Stimulated activated CD4-positive, alpha-beta T cell treated with anti-CD3 and anti-CD28 coated beads, TNF-alpha, amount 100 ng/mL, for 48 hours (primary cell): ENCODE measurements around the gene FPR2.
A peak's percentile ranks its signal among the peaks of the same experiment; 100 is the strongest.
"Not testable (repeated sequence)": the region's sequence is repeated elsewhere in the genome, so short reads cannot be mapped to it uniquely, and the experiment has no call there.

Source experiments
- DNase-seq, 3 donors: peaks; one replicate each; pipeline ENCODE4 v3.0.0-alpha.2; 2020; ENCODE audit warnings: low read depth in 3 of 3

Gene FPR2

DNA sequence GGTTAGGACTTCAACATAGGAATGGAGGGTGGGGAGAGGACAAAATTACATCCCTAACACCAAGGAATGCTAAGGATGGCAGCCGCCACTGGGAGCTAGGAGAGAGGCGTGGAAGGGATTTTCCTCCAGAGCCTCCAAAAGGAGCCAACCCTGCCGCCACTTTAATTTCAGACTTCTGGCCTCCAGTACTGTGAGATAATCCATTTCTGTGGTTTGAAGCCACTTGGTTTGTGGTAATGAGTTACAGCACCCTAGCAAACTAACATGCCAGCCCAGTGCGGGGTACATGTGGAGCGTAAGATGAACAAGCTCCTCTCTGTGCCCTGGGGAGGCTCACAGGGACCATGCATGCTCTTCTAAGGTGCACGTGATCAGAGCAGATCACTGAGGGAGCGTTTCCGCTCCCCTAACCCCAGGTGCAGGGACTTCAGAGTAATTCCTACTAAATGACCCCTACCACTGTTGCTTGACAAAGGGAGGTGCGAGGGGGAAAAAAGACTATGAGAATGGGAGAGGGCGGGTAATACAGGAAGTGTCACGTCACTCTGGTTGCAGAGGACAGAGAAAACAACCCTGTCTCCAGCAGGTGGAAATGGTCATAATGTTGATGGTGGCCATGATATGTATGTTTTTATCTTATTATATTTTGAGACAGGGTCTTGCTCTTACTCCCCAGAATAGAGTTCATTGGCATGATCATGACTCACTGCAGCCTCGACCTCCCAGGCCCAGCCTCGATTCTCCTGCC lies 21.3 kb upstream of the FPR2 start:
- no peak for DNase-seq

DNA sequence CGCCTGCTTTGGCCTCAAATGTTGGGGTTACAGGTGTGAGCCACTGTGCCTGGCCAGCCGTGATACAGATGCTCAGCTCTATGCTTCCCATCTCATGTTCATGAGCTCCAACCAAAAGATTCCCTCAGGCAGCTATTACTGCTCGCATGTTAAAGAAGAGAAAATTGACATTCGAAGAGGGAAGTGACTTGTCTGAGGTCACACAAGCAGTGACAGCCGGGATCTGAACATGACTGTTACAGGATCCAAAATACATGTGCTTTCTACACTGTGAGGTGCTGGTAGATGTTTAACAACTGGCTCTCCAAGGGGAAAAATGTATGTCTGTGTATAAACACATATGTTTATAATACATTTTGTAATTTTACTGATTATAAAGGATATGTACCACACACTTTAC lies 20.6 kb upstream of the FPR2 start:
- DNase-seq, result no peak

DNA sequence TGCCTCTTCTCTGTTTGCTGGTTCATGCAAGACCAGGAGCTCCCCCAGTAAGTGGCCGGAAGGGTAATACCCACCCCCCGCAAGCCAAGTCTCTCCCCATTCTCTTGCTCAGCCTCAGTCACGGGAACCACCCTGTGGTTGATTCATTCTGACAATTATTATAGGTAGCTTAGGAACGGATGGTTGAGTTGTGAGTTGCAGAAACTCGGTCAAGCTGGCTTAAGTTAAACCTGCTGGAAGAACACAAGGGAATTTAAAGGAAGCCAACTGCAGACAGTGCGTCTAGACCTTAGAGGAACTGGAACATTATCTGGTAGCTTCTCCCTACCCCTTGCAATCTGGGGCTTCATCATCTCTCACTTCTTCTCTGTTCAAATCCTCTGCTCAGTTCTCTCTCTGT lies 18.2 kb upstream of the FPR2 start:
- no peak for DNase-seq

DNA sequence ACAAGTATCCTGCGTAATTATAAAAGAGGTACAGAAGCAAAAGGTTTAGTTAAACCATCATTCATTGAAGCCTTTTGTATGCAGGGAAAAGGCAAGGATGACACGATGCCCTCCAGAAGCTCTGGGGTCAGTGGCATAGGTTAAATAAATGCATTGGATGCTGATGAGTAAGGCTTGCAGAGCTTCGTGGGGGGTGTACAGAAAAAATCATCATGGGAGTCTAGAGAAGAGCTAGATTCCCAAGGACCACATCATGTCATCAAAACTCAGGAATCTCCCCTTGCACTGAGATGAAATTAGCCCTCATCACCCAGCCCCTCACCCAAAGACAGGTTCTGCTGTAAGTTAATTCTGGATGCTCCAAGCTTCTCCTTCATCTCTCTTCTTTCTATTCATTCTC lies 17.6 kb upstream of the FPR2 start:
- no peak for DNase-seq

DNA sequence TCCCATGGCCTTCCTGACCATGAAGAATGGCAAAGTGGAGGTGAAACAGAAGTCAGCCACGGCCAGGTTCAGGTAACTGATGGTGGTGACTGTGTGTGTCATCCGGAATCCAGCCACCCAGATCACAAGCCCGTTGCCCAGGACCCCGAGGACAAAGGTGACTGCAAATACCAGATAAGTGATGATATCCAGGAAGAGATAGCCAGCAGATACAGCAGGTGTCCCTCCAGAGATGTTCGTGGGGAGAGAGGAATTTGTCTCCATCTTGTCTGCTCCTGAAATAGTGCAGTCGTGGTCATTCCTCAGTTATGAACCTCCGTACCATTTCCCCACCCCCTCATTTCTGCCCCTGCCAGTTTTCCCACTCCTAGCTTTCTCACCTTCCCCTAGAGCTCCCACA lies 14.2 kb upstream of the FPR2 start:
- DNase-seq, result no peak

- no peak for DNase-seq
Measured at GRCh38 chr19:51749979-51750378, 11.0 kb upstream of the FPR2 start.

GRCh38 chr19:51750400-51751094 lies 10.4 kb upstream of the FPR2 start:
- no peak for DNase-seq

DNA sequence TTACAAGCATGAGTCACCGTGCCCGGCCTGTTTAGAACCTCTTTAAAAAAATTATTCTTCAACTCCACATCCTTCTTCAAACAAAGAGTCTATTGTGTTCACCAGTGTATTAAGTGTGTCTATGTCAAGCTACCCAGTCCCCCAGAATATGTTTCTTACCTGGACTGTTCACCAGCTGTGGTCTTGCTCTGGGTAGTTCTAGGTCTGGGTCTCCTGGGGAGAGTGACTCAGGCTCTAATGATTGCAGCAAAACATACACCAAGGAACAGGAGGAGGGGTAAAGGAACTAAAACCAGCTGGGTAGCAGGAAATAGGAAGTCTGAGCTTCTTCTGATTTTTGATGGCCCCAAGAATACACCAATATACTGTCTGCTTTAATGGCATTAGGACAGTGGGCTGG lies 9.3 kb upstream of the FPR2 start, which contains the start of gene FPR1:
TSS of gene FPR1 (minus strand) at position 224 of the 400 bp plus-strand sequence. CDS start 4,884 bp downstream, outside the sequence.
- DNase-seq, result no peak

- no peak for DNase-seq
Measured at GRCh38 chr19:51754109-51754508, 6.9 kb upstream of the FPR2 start.

GRCh38 chr19:51754770-51755169 lies 6.2 kb upstream of the FPR2 start:
- no peak for DNase-seq

DNA sequence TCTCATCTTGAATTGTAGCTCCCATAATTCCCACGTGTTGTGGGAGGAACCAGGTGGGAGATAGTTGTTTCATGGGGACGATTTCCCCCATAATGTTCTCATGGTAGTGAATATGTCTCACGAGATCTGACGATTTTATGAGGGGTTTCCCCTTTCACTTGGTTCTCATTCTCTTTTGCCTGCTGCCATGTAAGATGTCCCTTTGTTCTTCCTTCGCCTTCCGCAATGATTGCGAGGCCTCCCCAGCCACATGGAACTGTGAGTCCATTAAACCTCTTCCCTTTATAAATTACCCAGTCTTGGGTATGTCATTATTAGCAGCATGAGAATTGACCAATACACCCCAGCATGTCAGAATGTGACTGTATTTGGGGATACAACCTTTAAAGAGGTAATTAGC lies 5.4 kb upstream of the FPR2 start:
- DNase-seq, result no peak

DNA sequence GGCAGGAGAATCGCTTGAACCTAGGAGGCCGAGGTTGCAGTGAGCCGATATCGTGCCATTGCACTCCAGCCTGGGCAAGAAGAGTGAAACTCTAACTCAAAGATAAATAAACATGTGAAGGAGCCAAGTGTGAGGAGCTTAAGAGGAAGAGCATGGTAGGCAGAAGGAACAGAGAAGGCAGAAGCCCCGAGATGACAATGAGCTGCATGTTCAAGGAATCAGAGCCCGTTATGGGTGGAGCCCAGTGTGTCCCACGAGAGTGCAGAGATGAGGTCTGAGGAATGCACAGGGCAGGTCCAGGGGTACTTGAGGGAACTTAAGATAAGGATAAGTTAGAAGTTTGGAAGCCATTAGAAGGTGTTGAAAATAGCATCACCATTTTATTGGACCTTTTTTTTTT lies 716 bp downstream of the FPR2 start:
- DNase-seq, result no peak

DNA sequence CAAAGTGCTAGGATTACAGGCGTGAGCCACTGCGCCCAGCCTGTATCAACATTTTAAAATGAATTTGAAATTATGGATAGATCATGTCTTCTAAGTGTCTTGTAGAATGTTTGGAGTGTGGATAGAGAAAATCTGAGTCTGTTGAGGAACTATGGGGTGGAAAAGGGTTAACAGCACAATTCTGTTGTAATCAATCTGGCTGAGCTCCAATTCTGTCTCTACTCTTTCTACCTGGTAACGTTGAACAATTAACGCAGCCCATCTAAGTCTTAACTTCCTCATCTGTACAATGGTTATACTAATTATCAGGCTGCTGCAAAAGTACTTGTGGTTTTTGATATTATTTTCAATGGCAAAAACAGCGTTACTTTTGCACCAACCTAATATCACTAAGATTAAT lies 4.1 kb downstream of the FPR2 start:
- DNase-seq, result no peak

- DNase-seq, result no peak
Measured at GRCh38 chr19:51766461-51766860, 5.5 kb downstream of the FPR2 start.

DNA sequence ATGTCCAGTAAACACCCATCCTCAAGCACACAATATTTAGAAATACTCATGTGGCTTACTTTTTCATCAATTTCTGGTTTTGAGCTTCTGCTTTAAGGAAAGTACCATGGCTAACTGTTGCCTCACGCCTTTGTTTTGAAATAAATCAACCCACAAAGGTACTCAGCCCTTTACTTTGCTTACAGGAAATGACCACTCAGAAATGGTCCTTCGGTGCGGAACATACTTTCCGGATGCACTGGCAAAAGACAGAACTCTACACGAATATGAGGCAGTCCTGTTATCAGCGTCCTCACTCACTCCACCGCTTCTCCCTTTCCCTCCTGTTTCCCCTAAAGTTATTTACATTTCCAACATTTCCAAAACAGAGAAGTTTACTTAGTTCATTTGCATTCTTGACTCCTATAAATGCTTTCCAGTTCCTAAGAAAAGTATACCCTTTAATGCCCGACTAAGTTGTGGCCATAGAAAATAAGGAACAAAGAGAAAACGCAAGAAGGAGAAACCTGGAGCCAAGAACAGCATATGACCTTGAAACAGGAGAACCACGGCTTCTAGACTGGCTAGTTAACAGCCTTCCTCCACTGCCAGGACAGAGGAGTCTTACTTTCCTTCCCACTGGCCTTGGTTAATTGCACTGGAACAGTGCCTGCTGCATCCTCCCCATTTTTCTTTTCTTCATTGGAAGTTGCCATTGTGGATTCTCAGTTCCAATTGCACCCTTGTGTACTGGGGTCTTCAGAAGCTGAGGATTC lies 10.6 kb downstream of the FPR2 start:
- DNase-seq, result no peak

DNA sequence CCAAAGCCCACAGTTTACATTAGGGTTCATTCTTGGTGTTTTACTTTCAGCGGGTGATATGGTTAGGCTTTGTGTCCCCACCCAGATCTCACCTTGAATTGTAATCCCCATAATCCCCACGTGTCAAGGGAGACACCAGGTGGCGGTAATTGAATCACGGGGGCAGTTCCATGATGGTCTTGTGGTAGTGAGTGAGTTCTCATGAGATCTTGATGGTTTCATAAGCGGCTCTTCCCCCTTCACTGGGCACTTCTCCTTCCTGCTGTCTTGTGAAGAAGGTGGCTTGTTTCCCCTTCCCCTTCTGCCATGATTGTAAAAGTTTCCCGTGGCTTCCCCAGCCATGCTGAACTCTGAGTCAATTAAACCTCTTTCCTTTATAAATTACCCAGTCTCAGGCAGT lies 12.0 kb downstream of the FPR2 start:
- DNase-seq, result no peak

GRCh38 chr19:51776561-51776960 lies 15.6 kb downstream of the FPR2 start:
- DNase-seq, result not testable (repeated sequence)

- peak; percentile 3 to 32 (median 8) for DNase-seq
Measured at GRCh38 chr19:51777570-51778462, 16.8 kb downstream of the FPR2 start.

DNA sequence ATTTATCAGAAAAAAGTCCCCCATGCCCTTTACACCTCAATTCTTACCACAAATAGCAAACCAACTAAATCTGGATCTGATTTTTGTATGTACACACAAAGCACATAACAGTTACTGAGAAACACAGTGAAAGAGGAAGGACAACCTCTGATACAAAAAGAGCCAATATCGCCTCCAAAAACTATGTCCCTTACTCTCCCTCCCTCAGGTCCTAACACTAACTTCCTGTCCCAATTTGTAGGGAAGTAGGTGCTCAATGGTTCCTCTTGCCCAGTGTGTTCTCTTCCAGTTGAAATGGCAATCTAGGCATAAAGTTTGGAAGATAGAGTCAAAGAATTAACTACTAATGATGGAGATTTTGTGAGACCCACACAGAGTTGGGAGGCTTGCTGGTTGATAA lies 18.2 kb downstream of the FPR2 start:
- DNase-seq, result no peak

GRCh38 chr19:51779703-51780102 lies 18.7 kb downstream of the FPR2 start:
- DNase-seq, result no peak

- DNase-seq, result no peak
Measured at GRCh38 chr19:51780270-51780669, 19.3 kb downstream of the FPR2 start.

DNA sequence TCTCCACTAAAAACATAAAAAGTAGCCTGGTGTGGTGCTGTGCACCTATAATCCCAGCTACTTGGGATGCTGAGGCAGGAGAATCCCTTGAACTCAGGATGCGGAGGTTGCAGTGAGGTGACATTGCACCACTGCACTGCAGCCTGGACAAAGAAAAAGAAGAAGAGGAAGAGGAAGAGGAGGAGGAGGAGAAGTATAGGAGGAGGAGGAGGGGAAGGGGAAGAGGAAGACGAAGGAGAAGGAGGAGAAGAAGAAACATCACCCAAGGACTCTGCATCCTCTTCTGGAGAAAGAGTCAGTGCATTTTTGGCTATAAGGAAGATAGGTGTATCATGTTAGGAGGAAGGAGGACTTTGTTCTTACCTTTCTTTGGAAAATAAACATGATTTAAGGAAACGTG lies 21.0 kb downstream of the FPR2 start:
- no peak for DNase-seq
